Adrenal gland (tissue), 12 donors: ENCODE measurements around the gene NXPH2. TPM values are rescaled to one million over a fixed set of nuclear protein-coding genes. Genes with fewer than 3 reads are reported as not detected.

Experiments
- DNase-seq, 7 donors: peaks; one replicate each; pipeline ENCODE4 v3.0.0-alpha.2; 2019 to 2020
- H3K27ac ChIP-seq, 5 donors: fragments of 200-600 bp; sonication (generic) in 4 of 5; 1 replicate in 3 of 5; 2 replicates in 2 of 5; pipeline versions ENCODE4 v1.5.1 to v1.8.0; 2016 to 2020; ENCODE audit warnings: mild to moderate bottlenecking in 1 of 5
- H3K27me3 ChIP-seq: fragments of 200-600 bp; 2 replicates; pipeline ENCODE4 v1.8.0; 2021
- H3K36me3 ChIP-seq, 2 donors: fragments of 200-600 bp; replicated peaks in 1 of 2; 1 replicate in 1 of 2; 2 replicates in 1 of 2; pipeline versions ENCODE4 v1.5.1 to v1.8.0; 2018 to 2022
- H3K4me1 ChIP-seq, 2 donors: fragments of 200-600 bp; replicated peaks in 1 of 2; 1 replicate in 1 of 2; 2 replicates in 1 of 2; pipeline versions ENCODE4 v1.5.1 to v1.8.0; 2018 to 2021
- H3K4me3 ChIP-seq, 4 donors: fragments of 200-600 bp; sonication (generic) in 3 of 4; one replicate each; pipeline ENCODE4 v1.5.1; 2016 to 2018
- H3K9me3 ChIP-seq, 3 donors: fragments of 200-600 bp; sonication (generic) in 1 of 3; replicated peaks in 1 of 3; 1 replicate in 2 of 3; 2 replicates in 1 of 3; pipeline versions ENCODE4 v1.5.1 to v1.8.0; 2016 to 2021
- CTCF ChIP-seq, 6 experiments: fragments of 450-650 bp in 4 of 6; fragments of 200-600 bp in 2 of 6; sonication (generic) in 1 of 6; IDR thresholded peaks; 1 replicate in 5 of 6; 2 replicates in 1 of 6; pipeline versions ENCODE4 v1.5.1 to v1.8.0; 2016 to 2021; ENCODE audit warnings: antibody characterized with exemption in 6 of 6, mild to moderate bottlenecking in 2 of 6, moderate library complexity in 1 of 6
- POLR2A ChIP-seq, 2 donors: fragments of 450-650 bp; IDR thresholded peaks; one replicate each; pipeline ENCODE4 v1.6.1; 2017; ENCODE audit warnings: antibody characterized with exemption in 2 of 2, mild to moderate bottlenecking in 2 of 2, moderate library complexity in 1 of 2
- WGBS, 4 donors: extraction: QIAGEN DNeasy Blood & Tissue Kit in 2 of 4; methylation state at CpG; one replicate each; pipeline versions ENCODE4 v1.1.5 to v1.1.7; 2013 to 2017; 5-methylcytosine and 5-hydroxymethylcytosine counted together
- intact Hi-C, 2 donors: fragments of 100-400 bp; cut with DNase I; formaldehyde crosslinking; loops; one replicate each; pipeline versions ENCODE4 v1.14.1 to v1.15.0; 2022 to 2023
- polyA plus RNA-seq, 3 donors: library from polyadenylated mRNA; stranded (reverse); fragments of 200-250 nt in 2 of 3; fragments of 350-450 nt in 1 of 3; fragmentation: Illumina TruSeq in 1 of 3; extraction: RNeasy Lipid Tissue Mini Kit (QIAGEN cat#74804) in 1 of 3; gene quantifications; one replicate each; pipeline ENCODE4 v1.2.3, GENCODE V29; 2013 to 2014
- total RNA-seq, 9 donors: library from RNA; depleted of rRNA in 4 of 9; stranded (reverse); fragments of >200 nt in 4 of 9; fragments of 120-200 nt in 1 of 9; fragmentation: NEBNext Ultra II Directional in 1 of 9; extraction: Animal tissue kit (Norgen Biotek cat#: 25700) in 1 of 9; gene quantifications; one replicate each; pipeline versions ENCODE4 v1.1.0 to v1.2.4, GENCODE V29; 2013 to 2023
- donor health status: healthy with polysubstance abuse.
- donor health status: Bipolar disorder and iron deficiency.
- donor health status: DM: yes; HTN: yes; CAD: no.
- donor health status: DM: no; HTN: no; CAD: no.
- donor health status: DM: no; HTN: no; CAD: no.
- donor health status: DM: yes; HTN: yes; CAD: no.

Gene NXPH2
- total and polyA plus RNA-seq, 12 donors = 0.11 TPM; not detected in 11

GRCh38 chr2:138732651-138733050, 47.5 kb downstream of the NXPH2 start:
- H3K27ac ChIP-seq = no peak overlapping the region
- no peaks in the 10 kb centered on the region for H3K27me3 ChIP-seq
- no peak for TF ChIP-seq POLR2A (IDR thresholded peaks at IDR 0.05)
- TF ChIP-seq CTCF (IDR thresholded peaks at IDR 0.05) = no peak
- H3K36me3 ChIP-seq = no peaks in the 10 kb centered on the region
- DNase-seq = no peak
- no peaks in the 10 kb centered on the region for H3K9me3 ChIP-seq
- H3K4me1 ChIP-seq = no peaks in the 10 kb centered on the region
- intact Hi-C loops = no loop called here
- WGBS, 4 donors = 64 to 84% (median 78%) methylated on average over 1 of the region's 1 CpG
- no peak overlapping the region for H3K4me3 ChIP-seq

- intact Hi-C loops = no loop called here
- Histone ChIP-seq H3K27me3 (no peaks in the 10 kb centered on the region), H3K4me1 (no peaks in the 10 kb centered on the region), H3K36me3 (no peaks in the 10 kb centered on the region), H3K27ac (no peak overlapping the region), H3K9me3 (no peaks in the 10 kb centered on the region), H3K4me3 (no peak overlapping the region)
- no peak for DNase-seq
- 78 to 84% (median 80%) methylated on average over 3 of the region's 3 CpGs for WGBS, 4 donors
- TF ChIP-seq CTCF (IDR thresholded peaks at IDR 0.05) (no peak), POLR2A (IDR thresholded peaks at IDR 0.05) (no peak)
Measured at GRCh38 chr2:138730497-138731030, 49.6 kb downstream of the NXPH2 start.

- Histone ChIP-seq H3K27me3 (no peaks in the 10 kb centered on the region), H3K4me1 (no peaks in the 10 kb centered on the region), H3K36me3 (no peaks in the 10 kb centered on the region), H3K9me3 (no peaks in the 10 kb centered on the region), H3K27ac (no peak overlapping the region), H3K4me3 (no peak overlapping the region)
- TF ChIP-seq CTCF (IDR thresholded peaks at IDR 0.05) (no peak), POLR2A (IDR thresholded peaks at IDR 0.05) (no peak)
- intact Hi-C loops = no loop called here
- 62 to 93% (median 80%) methylated on average over 1 of the region's 1 CpG for WGBS, 4 donors
- DNase-seq = no peak
Measured at GRCh38 chr2:138727956-138728355, 52.2 kb downstream of the NXPH2 start.

GRCh38 chr2:138726681-138727080, 53.5 kb downstream of the NXPH2 start:
- intact Hi-C loops = no loop called here
- no peak for DNase-seq
- no peaks in the 10 kb centered on the region for H3K4me1 ChIP-seq

More at GRCh38 chr2:138726681-138727080, 53.5 kb downstream of the NXPH2 start:
- no peak for TF ChIP-seq POLR2A (IDR thresholded peaks at IDR 0.05)
- no peak for TF ChIP-seq CTCF (IDR thresholded peaks at IDR 0.05)
- H3K4me3 ChIP-seq = no peak overlapping the region
- no peak overlapping the region for H3K27ac ChIP-seq
- no peaks in the 10 kb centered on the region for H3K9me3 ChIP-seq
- H3K36me3 ChIP-seq = no peaks in the 10 kb centered on the region
- H3K27me3 ChIP-seq = no peaks in the 10 kb centered on the region
